ENCODE data around the gene NGLY1. TPM values are rescaled to one million over a fixed set of nuclear protein-coding genes. Genes with fewer than 3 reads are reported as not detected.

Gene NGLY1
- total RNA-seq, 2 experiments from 2014 or later: 86.1 to 135 TPM

GRCh38 chr3:25748189-25748588, 35.1 kb downstream of the NGLY1 start:
- peaks cover 2% of the 10 kb centered on the region for H3K4me1 Mint-ChIP-seq
- intact Hi-C loops (cut with DNase I, micrococcal nuclease): no loop called here
- ATAC-seq (no peak), DNase-seq (no peak)
- CTCF ChIA-PET: no interaction called here
- POLR2A ChIA-PET: interaction anchor here (0.6 kb wide), 1 partner anchor 100 kb away, joined by 3 read pairs; no protein-coding TSS in a partner anchor
- H3K4me3 Mint-ChIP-seq: no peak overlapping the region
- H3K36me3 Mint-ChIP-seq (ENCODE audit: low read depth): peaks cover 68% of the 10 kb centered on the region
- no peaks in the 10 kb centered on the region for H3K27me3 Mint-ChIP-seq
- H3K27ac Mint-ChIP-seq: no peak overlapping the region
- H3K9me3 Mint-ChIP-seq (ENCODE audit: low read depth): peaks cover 2% of the 10 kb centered on the region

GRCh38 chr3:25747033-25747432, 36.2 kb downstream of the NGLY1 start:
- CTCF ChIA-PET: no interaction called here
- H3K4me3 Mint-ChIP-seq: no peak overlapping the region
- POLR2A ChIA-PET: no interaction called here

DNA sequence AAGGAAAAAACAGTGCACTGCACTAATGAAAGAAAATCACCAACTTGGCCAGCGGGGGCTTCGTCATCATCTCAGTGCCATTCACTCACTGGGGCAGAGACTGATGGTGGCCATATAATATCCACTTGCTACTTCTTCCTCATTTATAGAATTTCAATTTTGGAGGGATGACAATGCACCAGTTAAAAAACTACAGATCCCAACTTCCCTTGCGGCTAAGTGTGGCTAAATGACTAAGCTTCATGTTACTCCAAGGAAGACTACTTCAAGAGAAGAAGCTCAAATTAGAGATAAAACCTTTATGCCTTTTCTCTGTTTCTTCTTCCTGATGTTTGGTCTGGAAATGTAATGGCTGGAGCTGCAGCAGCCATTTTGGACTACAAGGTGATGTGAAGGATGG, 38.8 kb downstream of the NGLY1 start:
- Mint-ChIP-seq H3K4me3 (no peak overlapping the region), H3K27me3 (no peaks in the 10 kb centered on the region), H3K27ac (no peak overlapping the region), H3K36me3 (ENCODE audit: low read depth) (peaks cover 55% of the 10 kb centered on the region), H3K4me1 (peaks cover 2% of the 10 kb centered on the region), H3K9me3 (ENCODE audit: low read depth) (peaks cover 2% of the 10 kb centered on the region)
- CTCF ChIA-PET: interaction anchor here (0.8 kb wide), 1 partner anchor 95 kb away, joined by 3 read pairs; no protein-coding TSS in a partner anchor
- ATAC-seq: no peak
- intact Hi-C loops (cut with DNase I, micrococcal nuclease): no loop called here
- POLR2A ChIA-PET: no interaction called here
- no peak for DNase-seq

More at GRCh38 chr3:25747033-25747432, 36.2 kb downstream of the NGLY1 start:
- intact Hi-C loops (cut with DNase I, micrococcal nuclease): no loop called here
- DNase-seq: no peak
- H3K27me3 Mint-ChIP-seq: no peaks in the 10 kb centered on the region
- peaks cover 70% of the 10 kb centered on the region for H3K36me3 Mint-ChIP-seq (ENCODE audit: low read depth)
- peaks cover 2% of the 10 kb centered on the region for H3K9me3 Mint-ChIP-seq (ENCODE audit: low read depth)
- peaks cover 2% of the 10 kb centered on the region for H3K4me1 Mint-ChIP-seq
- no peak for ATAC-seq
- no peak overlapping the region for H3K27ac Mint-ChIP-seq

DNA sequence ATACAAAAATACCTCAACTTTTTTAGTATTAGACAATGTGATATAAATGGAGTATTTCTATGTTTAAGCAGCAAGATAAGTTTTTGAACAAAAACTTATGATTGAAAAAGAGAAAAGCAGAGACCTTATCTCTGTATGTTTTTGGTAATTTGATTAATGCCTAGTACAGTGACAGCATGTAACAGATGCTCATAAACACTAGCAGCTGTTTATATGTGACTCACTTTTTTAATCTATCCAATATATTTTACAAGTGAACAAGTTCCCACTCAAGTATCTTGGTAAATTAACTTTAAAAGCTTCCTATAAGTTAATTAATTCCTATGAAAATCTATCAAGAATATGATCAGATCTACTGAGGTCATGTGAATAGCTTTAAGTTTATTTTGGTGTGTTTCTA, 55.1 kb downstream of the NGLY1 start:
- POLR2A ChIA-PET: no interaction called here
- no peak overlapping the region for H3K27ac Mint-ChIP-seq
- no peaks in the 10 kb centered on the region for H3K4me1 Mint-ChIP-seq
- no peak overlapping the region for H3K4me3 Mint-ChIP-seq
- ATAC-seq (no peak), DNase-seq (no peak)
- peaks cover 44% of the 10 kb centered on the region for H3K36me3 Mint-ChIP-seq (ENCODE audit: low read depth)
- H3K9me3 Mint-ChIP-seq (ENCODE audit: low read depth): no peaks in the 10 kb centered on the region
- intact Hi-C loops (cut with DNase I, micrococcal nuclease): no loop called here
- H3K27me3 Mint-ChIP-seq: no peaks in the 10 kb centered on the region
- CTCF ChIA-PET: interaction anchor here (0.7 to 2.3 kb wide), 3 partner anchors 60 to 129 kb away, joined by 3 to 8 read pairs (median 3); no protein-coding TSS in a partner anchor

DNA sequence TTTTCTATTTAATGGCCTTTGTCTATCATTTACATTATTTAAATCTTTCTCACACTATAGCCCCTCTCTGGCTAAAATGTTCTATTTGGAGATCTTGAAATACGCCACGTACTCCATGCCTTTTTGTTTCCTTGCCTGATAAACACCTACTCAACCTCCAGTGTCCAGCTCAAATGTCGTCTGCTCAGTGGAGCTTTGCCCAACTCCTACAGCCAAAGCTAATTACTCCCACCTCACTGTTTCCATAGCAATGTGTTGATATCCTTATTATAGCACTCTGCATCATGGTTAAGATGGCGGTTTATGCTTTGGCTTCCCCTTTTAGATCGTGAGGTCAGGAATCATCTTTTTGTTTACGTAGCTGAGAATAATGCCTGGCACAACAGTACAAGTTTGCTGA, 55.9 kb downstream of the NGLY1 start:
- Mint-ChIP-seq H3K36me3 (ENCODE audit: low read depth) (peaks cover 39% of the 10 kb centered on the region), H3K4me3 (no peak overlapping the region), H3K9me3 (ENCODE audit: low read depth) (no peaks in the 10 kb centered on the region), H3K27ac (no peak overlapping the region), H3K27me3 (no peaks in the 10 kb centered on the region), H3K4me1 (no peaks in the 10 kb centered on the region)
- DNase-seq (no peak), ATAC-seq (no peak)
- POLR2A ChIA-PET: no interaction called here
- CTCF ChIA-PET: interaction anchor here (0.8 to 2.3 kb wide), 2 partner anchors 79 to 130 kb away, joined by 3 to 8 read pairs; no protein-coding TSS in a partner anchor
- intact Hi-C loops (cut with DNase I, micrococcal nuclease): no loop called here

- intact Hi-C loops (cut with DNase I, micrococcal nuclease): no loop called here
These were observed 57.4 kb downstream of the NGLY1 start for GRCh38 chr3:25725810-25726209.

DNA sequence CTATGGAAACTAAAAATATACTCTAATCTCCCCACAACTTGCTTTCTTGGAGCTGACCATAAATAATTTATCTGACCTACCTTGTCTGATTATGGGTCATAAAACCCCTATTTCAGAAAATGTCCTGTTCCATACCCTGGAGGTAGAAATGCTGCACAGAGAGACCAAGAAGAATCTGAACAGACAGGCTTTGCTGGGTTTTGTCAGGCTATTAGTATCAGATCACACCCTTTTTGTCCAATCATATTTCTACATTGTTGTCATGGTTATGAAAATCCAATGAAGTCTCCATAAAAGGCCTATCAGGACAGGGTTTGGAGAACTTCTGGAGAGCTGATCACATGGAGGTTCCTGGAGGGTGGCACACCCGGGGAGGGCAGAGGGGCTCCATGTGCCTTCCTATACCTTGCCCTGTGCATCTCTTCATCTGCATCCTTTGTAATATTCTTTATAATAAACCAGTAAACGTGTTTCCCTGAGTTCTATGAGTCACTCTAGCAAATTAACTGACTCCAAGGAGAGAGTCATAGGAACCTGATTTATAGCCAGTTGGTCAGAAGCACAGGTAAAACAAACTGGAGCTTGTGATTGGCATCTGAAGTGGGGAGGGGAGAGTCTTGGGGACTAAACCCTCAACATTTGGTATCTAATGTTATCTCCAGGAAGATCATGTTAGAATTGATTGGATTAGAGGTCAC, 58.1 kb downstream of the NGLY1 start:
- H3K4me1 Mint-ChIP-seq: no peaks in the 10 kb centered on the region
- ATAC-seq: no peak
- intact Hi-C loops (cut with DNase I, micrococcal nuclease): no loop called here
- DNase-seq: no peak
- H3K36me3 Mint-ChIP-seq (ENCODE audit: low read depth): peaks cover 29% of the 10 kb centered on the region
- H3K9me3 Mint-ChIP-seq (ENCODE audit: low read depth): no peaks in the 10 kb centered on the region
- CTCF ChIA-PET: interaction anchor here (0.6 kb wide), 1 partner anchor 47 kb away, joined by 3 read pairs; no protein-coding TSS in a partner anchor
- H3K4me3 Mint-ChIP-seq: no peak overlapping the region
- H3K27me3 Mint-ChIP-seq: no peaks in the 10 kb centered on the region
- POLR2A ChIA-PET: no interaction called here
- no peak overlapping the region for H3K27ac Mint-ChIP-seq

More at GRCh38 chr3:25725810-25726209, 57.4 kb downstream of the NGLY1 start:
- Mint-ChIP-seq H3K36me3 (ENCODE audit: low read depth) (peaks cover 29% of the 10 kb centered on the region), H3K27ac (no peak overlapping the region), H3K4me1 (no peaks in the 10 kb centered on the region), H3K9me3 (ENCODE audit: low read depth) (no peaks in the 10 kb centered on the region), H3K27me3 (no peaks in the 10 kb centered on the region), H3K4me3 (no peak overlapping the region)
- ChIA-PET CTCF (interaction anchor here (0.6 kb wide), 1 partner anchor 9 kb away, joined by 3 read pairs; no protein-coding TSS in a partner anchor), POLR2A (no interaction called here)
- peak; percentile 22 for DNase-seq
- peak; percentile 44 for ATAC-seq

DNA sequence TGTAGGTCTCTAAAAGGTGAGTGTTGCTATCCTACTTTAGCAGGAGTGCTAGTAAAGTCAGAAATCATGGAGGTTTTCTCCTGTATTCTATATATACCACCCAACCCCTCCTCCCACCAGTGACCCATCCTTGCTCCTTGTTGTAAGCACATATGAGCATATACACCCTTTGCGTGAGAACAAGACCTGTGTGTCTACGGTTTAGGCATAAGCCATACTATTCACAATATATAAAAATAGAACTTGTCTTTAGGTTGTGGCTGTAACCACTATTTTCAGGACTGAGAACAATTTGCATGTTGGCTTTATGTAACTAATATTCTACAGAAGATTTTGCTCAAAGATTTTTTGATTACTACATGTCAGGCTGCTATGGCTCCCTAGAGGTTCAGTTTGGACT, 59.4 kb downstream of the NGLY1 start:
- CTCF ChIA-PET: no interaction called here
- H3K36me3 Mint-ChIP-seq (ENCODE audit: low read depth): peaks cover 24% of the 10 kb centered on the region
- intact Hi-C loops (cut with DNase I, micrococcal nuclease): no loop called here

DNA sequence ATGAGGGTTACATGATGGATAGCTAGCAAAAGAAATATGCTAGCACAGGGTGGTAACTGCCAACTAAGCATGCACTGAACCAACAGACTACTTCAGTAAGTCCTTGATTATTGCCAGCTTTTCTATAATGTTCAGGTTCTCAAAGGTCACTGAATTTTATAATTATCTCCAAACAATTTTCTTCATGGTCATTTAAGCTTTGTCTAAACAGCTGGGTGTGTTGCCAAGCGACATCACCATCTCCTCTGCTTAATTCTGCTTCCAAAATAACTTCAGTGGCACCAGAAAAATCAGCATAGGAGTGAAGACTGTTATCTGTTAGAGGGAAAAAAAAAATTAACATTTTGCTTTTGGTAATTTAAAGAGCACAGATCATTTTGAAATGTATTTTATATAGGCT, 63.9 kb downstream of the NGLY1 start:
- Mint-ChIP-seq H3K27ac (no peak overlapping the region), H3K4me1 (no peaks in the 10 kb centered on the region), H3K9me3 (ENCODE audit: low read depth) (peaks cover 5% of the 10 kb centered on the region), H3K4me3 (no peak overlapping the region), H3K27me3 (no peaks in the 10 kb centered on the region), H3K36me3 (ENCODE audit: low read depth) (peaks cover 11% of the 10 kb centered on the region)
- POLR2A ChIA-PET: no interaction called here
- DNase-seq: no peak
- intact Hi-C loops (cut with DNase I, micrococcal nuclease): no loop called here
- no peak for ATAC-seq
- CTCF ChIA-PET: no interaction called here

More for the DNA sequence above, 59.4 kb downstream of the NGLY1 start:
- ATAC-seq (no peak), DNase-seq (no peak)
- H3K27ac Mint-ChIP-seq: no peak overlapping the region
- H3K27me3 Mint-ChIP-seq: no peaks in the 10 kb centered on the region
- H3K4me1 Mint-ChIP-seq: no peaks in the 10 kb centered on the region
- POLR2A ChIA-PET: no interaction called here
- no peak overlapping the region for H3K4me3 Mint-ChIP-seq
- H3K9me3 Mint-ChIP-seq (ENCODE audit: low read depth): no peaks in the 10 kb centered on the region

GRCh38 chr3:25713341-25713985, 69.8 kb downstream of the NGLY1 start:
- CTCF ChIA-PET: no interaction called here

GRCh38 chr3:25711090-25711489, 72.2 kb downstream of the NGLY1 start:
- no peaks in the 10 kb centered on the region for H3K4me1 Mint-ChIP-seq
- no peak overlapping the region for H3K27ac Mint-ChIP-seq
- no peaks in the 10 kb centered on the region for H3K36me3 Mint-ChIP-seq (ENCODE audit: low read depth)
- ATAC-seq (no peak), DNase-seq (no peak)
- H3K27me3 Mint-ChIP-seq: peaks cover 10% of the 10 kb centered on the region
- ChIA-PET CTCF (interaction anchor here (0.6 kb wide), 1 partner anchor 642 kb away, joined by 4 read pairs; no protein-coding TSS in a partner anchor), POLR2A (no interaction called here)
- no peak overlapping the region for H3K4me3 Mint-ChIP-seq
- intact Hi-C loops (cut with DNase I, micrococcal nuclease): no loop called here
- H3K9me3 Mint-ChIP-seq (ENCODE audit: low read depth): no peaks in the 10 kb centered on the region

More at GRCh38 chr3:25713341-25713985, 69.8 kb downstream of the NGLY1 start:
- Mint-ChIP-seq H3K4me3 (no peak overlapping the region), H3K27me3 (peaks cover 4% of the 10 kb centered on the region), H3K4me1 (no peaks in the 10 kb centered on the region), H3K36me3 (ENCODE audit: low read depth) (peaks cover 10% of the 10 kb centered on the region), H3K9me3 (ENCODE audit: low read depth) (peaks cover 5% of the 10 kb centered on the region), H3K27ac (no peak overlapping the region)
- intact Hi-C loops (cut with DNase I, micrococcal nuclease): no loop called here
- ATAC-seq (no peak), DNase-seq (no peak)
- POLR2A ChIA-PET: no interaction called here

- H3K4me1 Mint-ChIP-seq: no peaks in the 10 kb centered on the region
- POLR2A ChIA-PET: no interaction called here
- H3K27ac Mint-ChIP-seq: no peak overlapping the region
- intact Hi-C loops (cut with DNase I, micrococcal nuclease): no loop called here
- DNase-seq (no peak), ATAC-seq (no peak)
- CTCF ChIA-PET: interaction anchor here (1.1 kb wide), 1 partner anchor 58 kb away, joined by 4 read pairs; no protein-coding TSS in a partner anchor
- no peaks in the 10 kb centered on the region for H3K9me3 Mint-ChIP-seq (ENCODE audit: low read depth)
- H3K36me3 Mint-ChIP-seq (ENCODE audit: low read depth): no peaks in the 10 kb centered on the region
- no peak overlapping the region for H3K4me3 Mint-ChIP-seq
- peaks cover 13% of the 10 kb centered on the region for H3K27me3 Mint-ChIP-seq
These were observed 75.2 kb downstream of the NGLY1 start for GRCh38 chr3:25708036-25708435.
